Right lobe of liver (tissue), 4 donors: ENCODE measurements around the gene AFF4.

Source experiments
- CTCF ChIP-seq, 4 donors: fragments of 200-600 bp in 3 of 4; fragments of 450-650 bp in 1 of 4; IDR thresholded peaks; one replicate each; pipeline versions ENCODE4 v1.5.1 to v1.8.0; 2016 to 2022; ENCODE audit warnings: antibody characterized with exemption in 4 of 4, mild to moderate bottlenecking in 2 of 4
- POLR2A ChIP-seq: fragments of 450-650 bp; IDR thresholded peaks from one replicate; pipeline ENCODE4 v1.6.1; 2017; ENCODE audit warnings: antibody characterized with exemption, mild to moderate bottlenecking
- donor health status: DM: no; HTN: no; CAD: no.
- donor health status: DM: no; HTN: no; CAD: no.
- donor health status: DM: no; HTN: yes; CAD: no.

GRCh38 chr5:132836852-132837251, 126.6 kb downstream of the AFF4 start:
- no peak for TF ChIP-seq POLR2A
- no peak for TF ChIP-seq CTCF (IDR thresholded peaks at IDR 0.05)
